Measurements from ENCODE around the gene CDC42BPG.

The CDC42BPG gene

DNA sequence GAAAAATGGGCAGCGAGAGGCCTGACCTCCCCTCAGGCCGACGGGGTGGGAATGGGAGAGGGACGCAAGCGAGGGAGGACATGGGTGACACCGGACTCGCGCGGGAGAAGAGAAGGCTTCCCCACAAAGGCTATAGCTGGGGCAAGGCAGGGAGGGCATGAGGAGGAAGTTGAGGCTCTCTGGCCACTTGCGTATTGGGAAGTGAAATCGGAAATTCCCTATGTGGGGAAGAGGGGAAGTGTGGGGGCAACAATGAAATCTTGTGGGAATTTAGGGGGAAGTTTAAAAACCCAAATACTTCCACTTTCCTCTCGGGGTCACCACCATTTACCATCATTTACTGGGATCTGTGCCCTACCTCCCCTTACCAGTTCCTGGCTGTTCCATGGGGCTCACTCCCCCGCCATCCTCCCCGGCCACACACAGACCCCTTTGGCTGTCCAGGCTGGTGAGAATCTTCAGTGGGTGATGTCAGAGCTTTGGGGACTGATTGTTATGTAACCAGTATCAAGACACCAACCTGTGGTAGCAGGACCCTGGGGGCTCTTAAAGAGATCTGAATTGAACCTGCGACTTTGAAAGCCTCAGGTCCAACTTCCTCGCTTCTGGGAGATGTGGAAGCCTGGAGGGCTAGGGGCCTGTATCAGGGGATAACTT is 34.9 kb upstream of the CDC42BPG start:
- DNase-seq (ENCODE audit: low read depth) = no peak

DNA sequence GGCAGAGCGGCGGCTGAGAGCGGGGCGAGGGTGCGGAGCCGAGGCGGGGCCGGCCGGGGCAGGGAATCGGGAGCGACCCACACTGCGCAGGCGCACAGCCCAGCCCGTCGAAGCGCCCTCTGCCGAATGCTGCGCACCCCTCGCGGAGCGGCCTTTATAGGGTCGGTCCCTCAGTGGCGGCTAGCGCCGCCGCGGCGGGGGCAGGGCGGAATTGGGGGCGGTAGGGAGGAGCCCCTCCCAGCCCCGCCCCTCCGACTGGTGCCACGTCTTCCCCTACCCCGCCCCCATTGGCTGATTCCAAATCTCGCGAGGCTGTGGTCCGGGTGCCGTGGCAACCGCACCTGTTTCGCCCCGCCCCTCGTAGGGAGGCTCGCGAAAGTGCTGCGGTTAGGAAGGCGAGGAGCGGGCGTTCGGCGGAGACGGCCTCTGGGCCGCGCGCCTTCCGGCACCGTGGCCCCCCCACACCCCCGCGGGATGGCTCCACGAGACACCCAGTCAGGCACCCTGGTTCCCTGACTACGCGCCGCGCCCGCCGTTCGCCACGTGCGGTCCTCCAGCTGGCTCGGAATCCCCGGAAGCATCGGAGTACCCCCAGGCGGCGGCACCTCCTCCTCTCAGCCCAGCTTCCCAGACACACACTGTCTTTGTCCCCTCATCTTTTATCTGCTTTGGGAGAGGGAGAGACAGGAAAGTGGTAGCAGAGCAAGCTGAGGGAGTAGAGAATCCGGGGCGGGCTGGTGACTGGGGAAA is 34.2 kb upstream of the CDC42BPG start, which contains the start of gene EHD1:
Gene EHD1 (minus strand): TSS at position 128 of the 750 bp plus-strand sequence. CDS start 157 bp downstream, outside the sequence.
- peak; percentile 100 for DNase-seq (ENCODE audit: low read depth)

DNA sequence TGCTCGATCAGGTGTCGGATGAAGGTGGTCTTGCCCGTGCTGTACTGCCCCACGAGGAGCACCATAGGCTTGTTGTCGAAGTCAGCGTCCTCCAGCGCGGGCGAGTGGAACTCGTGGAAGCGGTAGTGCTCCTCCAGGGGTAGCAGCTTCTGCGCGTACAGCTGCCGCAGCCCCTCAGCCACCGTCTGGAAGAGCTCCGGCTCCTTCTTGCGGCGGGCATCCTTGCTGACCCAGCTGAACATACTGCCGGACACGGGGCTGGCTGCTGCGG is 33.7 kb upstream of the CDC42BPG start:
- DNase-seq (ENCODE audit: low read depth) = no peak

- DNase-seq (ENCODE audit: low read depth) = no peak
Measured at GRCh38 chr11:64877390-64878222, 33.2 kb upstream of the CDC42BPG start.

DNA sequence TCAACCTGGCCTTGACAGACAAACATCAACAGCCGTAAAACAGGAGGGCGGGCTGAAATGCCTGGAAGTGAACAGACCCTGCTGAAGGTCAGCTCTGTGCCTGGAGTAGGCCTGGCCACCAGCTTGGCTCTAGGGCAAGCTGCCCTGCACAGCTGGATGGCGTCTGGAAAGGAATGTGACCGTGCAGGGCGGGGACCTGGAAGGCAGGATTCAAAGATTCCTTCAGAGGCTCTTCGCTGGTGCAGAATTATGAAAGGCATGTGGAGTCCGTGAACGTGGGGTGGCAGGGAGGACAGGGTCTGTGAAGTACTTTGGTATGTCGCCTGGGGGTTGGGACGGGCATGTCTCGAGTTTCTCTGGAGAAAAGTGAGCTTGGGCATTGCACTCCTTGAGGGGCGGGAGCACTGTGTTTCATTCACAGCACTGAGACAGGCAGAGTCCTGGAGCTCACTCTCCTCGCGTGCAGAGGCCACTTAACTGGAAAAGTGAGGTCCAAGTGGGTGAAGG is 32.4 kb upstream of the CDC42BPG start:
- no peak for DNase-seq (ENCODE audit: low read depth)

GRCh38 chr11:64876229-64876750 is 31.8 kb upstream of the CDC42BPG start:
- DNase-seq (ENCODE audit: low read depth) = no peak

- no peak for DNase-seq (ENCODE audit: low read depth)
Measured at GRCh38 chr11:64875369-64876228, 31.1 kb upstream of the CDC42BPG start.

- DNase-seq (ENCODE audit: low read depth) = no peak
Measured at GRCh38 chr11:64874308-64875240, 30.1 kb upstream of the CDC42BPG start.

GRCh38 chr11:64872790-64873488 is 28.5 kb upstream of the CDC42BPG start:
- DNase-seq (ENCODE audit: low read depth) = no peak

- DNase-seq (ENCODE audit: low read depth) = no peak
Measured at GRCh38 chr11:64871492-64871891, 27.0 kb upstream of the CDC42BPG start.

- no peak for DNase-seq (ENCODE audit: low read depth)
Measured at GRCh38 chr11:64870893-64871466, 26.5 kb upstream of the CDC42BPG start.

DNA sequence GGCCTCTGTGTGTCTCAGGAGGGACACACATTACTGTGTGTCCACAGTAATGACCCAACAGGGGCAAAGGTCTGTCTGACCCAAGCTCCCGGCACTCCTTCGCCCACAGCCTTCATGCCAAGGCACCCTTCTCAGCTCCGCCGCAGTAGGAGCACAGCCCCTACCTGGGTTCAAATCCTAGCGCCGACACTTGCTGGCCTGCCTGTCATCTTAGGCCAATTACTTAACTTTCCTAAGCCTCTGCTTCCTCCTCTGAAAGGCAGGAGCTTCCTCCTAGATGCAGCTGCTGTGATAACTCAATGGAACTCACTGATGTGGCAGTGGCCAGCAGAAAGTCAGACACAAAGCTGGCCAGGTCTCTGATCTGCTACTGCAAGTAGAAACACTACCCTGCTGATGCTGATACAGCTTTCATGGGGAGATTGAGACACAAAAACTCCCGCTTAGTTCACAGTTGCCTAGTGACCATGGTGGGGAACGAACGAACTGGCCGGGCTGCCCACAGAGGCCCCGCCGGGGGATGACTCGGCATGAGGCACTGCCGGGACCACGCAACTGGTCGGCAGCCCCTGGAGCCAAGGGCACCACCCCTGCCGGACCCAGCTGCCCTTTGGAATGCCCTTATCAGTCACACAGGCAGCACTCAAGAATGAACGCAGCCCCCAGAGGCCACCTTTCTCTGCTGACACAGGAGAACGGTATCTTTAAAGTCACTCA is 25.9 kb upstream of the CDC42BPG start:
- DNase-seq (ENCODE audit: low read depth) = no peak

DNA sequence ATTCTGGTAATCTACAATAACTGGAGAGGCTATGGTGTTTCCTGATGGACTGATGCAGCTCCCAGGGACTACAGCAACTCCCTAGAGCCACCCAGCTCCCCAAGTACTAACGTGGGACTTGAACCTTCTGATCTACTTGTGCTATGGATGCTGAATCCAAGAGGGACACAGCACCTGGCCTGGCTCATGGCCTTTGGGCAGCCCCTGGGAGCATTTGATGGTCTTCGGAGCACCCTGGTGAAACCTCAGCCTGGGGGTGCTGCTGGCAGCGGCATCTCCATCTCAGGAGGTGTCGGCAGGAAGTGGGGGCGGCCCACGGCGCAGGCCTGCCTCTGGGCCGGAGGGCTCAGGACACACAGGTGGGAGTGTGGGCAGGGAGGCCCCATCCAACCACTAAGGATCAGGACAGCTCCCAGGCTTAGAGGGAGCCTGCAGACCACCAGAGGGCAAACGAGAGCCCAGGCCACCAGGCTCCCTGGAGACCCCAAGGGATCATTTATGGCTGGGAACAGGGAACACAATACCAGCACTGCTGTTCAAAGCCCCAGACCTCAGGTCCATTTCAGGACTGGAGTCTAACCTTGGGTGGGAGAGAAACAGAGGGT is 25.2 kb upstream of the CDC42BPG start:
- DNase-seq (ENCODE audit: low read depth) = no peak

GRCh38 chr11:64868904-64869570 is 24.6 kb upstream of the CDC42BPG start:
- DNase-seq (ENCODE audit: low read depth) = no peak

DNA sequence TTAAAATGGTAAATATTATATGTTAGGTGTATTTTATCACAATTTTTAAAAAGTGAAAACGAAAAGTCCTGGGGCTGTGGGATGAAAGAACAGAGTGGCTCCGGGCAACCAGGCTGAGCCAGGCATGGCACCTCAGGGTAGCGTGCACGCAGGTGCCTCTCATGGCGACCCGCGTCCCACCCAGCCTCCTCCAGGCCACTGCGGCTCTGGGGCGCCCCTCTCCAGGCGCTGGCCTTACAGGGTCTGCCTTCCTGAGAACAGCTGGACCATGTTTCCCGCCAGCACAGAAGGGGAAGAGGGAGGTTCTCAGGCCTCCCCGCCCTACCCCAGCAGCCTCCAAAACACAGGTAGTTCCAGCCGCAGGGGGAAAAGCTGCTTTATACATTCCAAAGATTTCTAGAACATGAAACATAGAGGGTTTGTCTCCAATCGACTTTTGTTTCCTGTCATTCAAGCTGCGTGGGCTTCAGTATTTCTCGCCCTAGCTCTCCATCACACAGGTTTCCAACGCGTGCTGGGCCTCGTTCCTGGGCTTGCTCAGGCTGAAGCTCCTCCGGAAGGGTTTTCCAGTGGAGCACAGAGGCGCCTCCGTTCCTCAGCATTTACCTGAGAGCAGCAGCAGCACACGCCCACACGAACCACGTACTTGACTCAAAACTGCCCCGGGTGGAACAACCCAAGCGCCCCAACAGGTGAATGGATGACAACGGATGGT is 23.5 kb upstream of the CDC42BPG start:
- no peak for DNase-seq (ENCODE audit: low read depth)

DNA sequence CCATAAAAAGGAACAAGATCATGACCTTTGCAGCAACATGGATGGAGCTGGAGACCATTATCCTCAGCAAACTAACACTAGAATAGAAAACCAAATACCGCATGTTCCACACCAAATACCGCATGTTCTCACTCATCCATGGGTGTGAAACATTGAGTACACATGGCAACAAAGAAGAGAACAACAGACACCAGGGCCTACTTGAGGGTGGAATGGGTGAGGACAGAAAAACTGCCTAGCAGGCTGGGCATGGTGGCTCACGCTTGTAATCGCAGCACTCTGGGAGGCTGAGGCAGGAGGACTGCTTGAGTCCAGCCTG is 21.7 kb upstream of the CDC42BPG start:
- no peak for DNase-seq (ENCODE audit: low read depth)
